ENCODE measurements around the gene PPP1CA. TPM values are rescaled to one million over a fixed set of nuclear protein-coding genes. Genes with fewer than 3 reads are reported as not detected.

The PPP1CA gene
- total RNA-seq, 3 donors from 2014 or later (not counting 1 experiment from before 2014, with no cell fraction given), result 222 to 245 (median 233) TPM

DNA sequence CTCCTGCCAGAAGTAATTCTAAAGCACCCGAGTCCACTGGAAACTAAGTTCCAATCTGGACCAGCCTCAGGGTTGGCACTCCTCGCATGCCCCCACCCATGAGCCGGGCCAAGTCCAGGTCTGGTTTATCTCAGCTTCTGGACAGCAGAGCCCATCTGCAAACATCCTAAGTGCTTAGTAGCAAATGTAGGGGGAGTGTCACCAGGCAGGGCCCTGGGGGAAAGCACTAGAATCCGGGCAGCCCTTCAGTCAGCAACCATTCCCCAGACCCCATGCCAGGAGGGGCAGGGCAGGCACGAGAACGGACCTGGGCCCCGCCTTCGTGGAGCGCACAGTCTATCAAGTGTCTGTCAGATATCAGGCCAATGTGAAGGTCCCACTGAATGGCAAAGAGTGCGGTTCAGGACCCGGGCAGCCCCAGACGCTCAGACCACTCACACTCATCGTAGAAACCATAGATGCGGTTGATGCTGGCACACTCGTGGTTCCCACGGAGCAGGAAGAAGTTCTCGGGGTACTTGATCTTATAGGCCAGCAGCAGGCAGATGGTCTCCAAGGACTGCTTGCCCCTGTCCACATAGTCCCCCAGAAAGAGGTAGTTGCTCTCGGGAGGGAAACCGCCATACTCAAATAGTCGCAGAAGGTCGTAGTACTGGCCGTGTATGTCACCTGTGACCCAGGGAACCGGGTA is 1.3 kb downstream of the PPP1CA start:
- no peaks in the 10 kb centered on the region for H3K27me3 ChIP-seq (ENCODE audit: control insufficient read depth, insufficient read depth, low read length)

GRCh38 chr11:67398661-67399563 is 2.7 kb downstream of the PPP1CA start:
- Histone ChIP-seq H3K36me3 (ENCODE audit: control insufficient read depth, insufficient read depth, low read length) (peaks cover 50% of the 10 kb centered on the region), H3K27ac (ENCODE audit: low read length) (no peak overlapping the region), H3K4me1 (ENCODE audit: control insufficient read depth, insufficient read depth, low read length) (peaks cover 70% of the 10 kb centered on the region), H3K27me3 (ENCODE audit: control insufficient read depth, insufficient read depth, low read length) (no peaks in the 10 kb centered on the region), H3K9me3 (ENCODE audit: control insufficient read depth, insufficient read depth, low read length) (no peaks in the 10 kb centered on the region), H3K4me3 (ENCODE audit: low read length) (no peak overlapping the region)
- Mint-ChIP-seq H3K4me1 (peaks cover 23 to 39% of the 10 kb centered on the region in 2 donors), H3K27ac (no peak overlapping the region), H3K9me3 (no peaks in the 10 kb centered on the region), H3K36me3 (no peaks in the 10 kb centered on the region), H3K27me3 (ENCODE audit: low read depth in 2 of 2) (no peaks in the 10 kb centered on the region), H3K4me3 (peak overlapping the region; percentile 47)
- ATAC-seq (no peak), DNase-seq (no peak)
- WGBS (ENCODE audit: insufficient coverage), result 88% methylated on average over 31 of the region's 31 CpGs
- TF ChIP-seq, protein P1, sequence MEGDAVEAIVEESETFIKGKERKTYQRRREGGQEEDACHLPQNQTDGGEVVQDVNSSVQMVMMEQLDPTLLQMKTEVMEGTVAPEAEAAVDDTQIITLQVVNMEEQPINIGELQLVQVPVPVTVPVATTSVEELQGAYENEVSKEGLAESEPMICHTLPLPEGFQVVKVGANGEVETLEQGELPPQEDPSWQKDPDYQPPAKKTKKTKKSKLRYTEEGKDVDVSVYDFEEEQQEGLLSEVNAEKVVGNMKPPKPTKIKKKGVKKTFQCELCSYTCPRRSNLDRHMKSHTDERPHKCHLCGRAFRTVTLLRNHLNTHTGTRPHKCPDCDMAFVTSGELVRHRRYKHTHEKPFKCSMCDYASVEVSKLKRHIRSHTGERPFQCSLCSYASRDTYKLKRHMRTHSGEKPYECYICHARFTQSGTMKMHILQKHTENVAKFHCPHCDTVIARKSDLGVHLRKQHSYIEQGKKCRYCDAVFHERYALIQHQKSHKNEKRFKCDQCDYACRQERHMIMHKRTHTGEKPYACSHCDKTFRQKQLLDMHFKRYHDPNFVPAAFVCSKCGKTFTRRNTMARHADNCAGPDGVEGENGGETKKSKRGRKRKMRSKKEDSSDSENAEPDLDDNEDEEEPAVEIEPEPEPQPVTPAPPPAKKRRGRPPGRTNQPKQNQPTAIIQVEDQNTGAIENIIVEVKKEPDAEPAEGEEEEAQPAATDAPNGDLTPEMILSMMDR (IDR thresholded peaks at IDR 0.05), result no peak
- intact Hi-C loops (cut with micrococcal nuclease), result no loop called here

More for the DNA sequence above, 1.3 kb downstream of the PPP1CA start:
- TF ChIP-seq, protein P1 (IDR thresholded peaks at IDR 0.05), result no peak
- DNase-seq (peak in 1 of 2 donors; percentile 41), ATAC-seq (no peak)
- Mint-ChIP-seq H3K4me1 (peaks cover 33 to 52% of the 10 kb centered on the region in 2 donors), H3K9me3 (no peaks in the 10 kb centered on the region), H3K36me3 (no peaks in the 10 kb centered on the region), H3K4me3 (peak overlapping the region; percentile 88), H3K27me3 (ENCODE audit: low read depth in 2 of 2) (no peaks in the 10 kb centered on the region), H3K27ac (peak overlapping the region; percentile 84 to 96)
- peak overlapping the region; percentile 60 for H3K27ac ChIP-seq (ENCODE audit: low read length)
- intact Hi-C loops (cut with micrococcal nuclease), result loop anchor here (5.0 kb wide), 3 partner anchors 67 to 107 kb away; partner anchors contain the start of genes AIP, CDK2AP2, PITPNM1 and TMEM134
- H3K4me3 ChIP-seq (ENCODE audit: low read length), result peak overlapping the region; percentile 69
- no peaks in the 10 kb centered on the region for H3K9me3 ChIP-seq (ENCODE audit: control insufficient read depth, insufficient read depth, low read length)
- WGBS (ENCODE audit: insufficient coverage), result 42% methylated on average over 23 of the region's 23 CpGs
- H3K36me3 ChIP-seq (ENCODE audit: control insufficient read depth, insufficient read depth, low read length), result peaks cover 52% of the 10 kb centered on the region
- H3K4me1 ChIP-seq (ENCODE audit: control insufficient read depth, insufficient read depth, low read length), result peaks cover 85% of the 10 kb centered on the region

DNA sequence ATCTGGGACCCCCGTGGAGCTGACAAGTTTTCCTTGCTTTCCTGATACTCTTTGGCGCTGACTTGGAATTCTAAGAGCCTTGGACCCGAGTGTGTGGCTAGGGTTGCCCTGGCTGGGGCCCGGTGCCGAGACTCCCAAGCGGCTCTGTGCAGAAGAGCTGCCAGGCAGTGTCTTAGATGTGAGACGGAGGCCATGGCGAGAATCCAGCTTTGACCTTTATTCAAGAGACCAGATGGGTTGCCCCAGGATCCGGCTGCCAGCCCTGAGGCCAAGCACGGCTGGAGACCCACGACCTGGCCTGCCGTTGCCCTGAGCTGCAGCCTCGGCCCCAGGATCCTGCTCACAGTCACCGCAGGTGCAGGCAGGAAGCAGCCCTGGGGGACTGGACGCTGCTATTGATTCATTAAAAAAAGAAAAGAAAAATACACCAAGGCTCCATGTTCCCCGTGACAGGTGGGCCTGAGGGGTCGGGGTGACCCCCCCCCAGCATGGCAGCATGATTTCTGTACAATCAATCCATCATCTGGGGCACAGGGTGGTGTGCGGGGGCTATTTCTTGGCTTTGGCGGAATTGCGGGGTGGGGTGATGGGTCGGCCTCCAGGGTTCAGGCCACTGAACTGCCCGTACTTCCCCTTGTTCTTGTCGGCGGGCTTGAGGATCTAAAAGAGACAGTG is 3.5 kb downstream of the PPP1CA start:
- TF ChIP-seq, protein P1 (IDR thresholded peaks at IDR 0.05), result no peak
- Mint-ChIP-seq H3K4me3 (peak overlapping the region; percentile 65), H3K36me3 (no peaks in the 10 kb centered on the region), H3K4me1 (peaks cover 21 to 40% of the 10 kb centered on the region in 2 donors), H3K27me3 (ENCODE audit: low read depth in 2 of 2) (no peaks in the 10 kb centered on the region), H3K27ac (peak overlapping the region; percentile 29 to 64), H3K9me3 (no peaks in the 10 kb centered on the region)
- Histone ChIP-seq H3K9me3 (ENCODE audit: control insufficient read depth, insufficient read depth, low read length) (no peaks in the 10 kb centered on the region), H3K27me3 (ENCODE audit: control insufficient read depth, insufficient read depth, low read length) (no peaks in the 10 kb centered on the region), H3K36me3 (ENCODE audit: control insufficient read depth, insufficient read depth, low read length) (peaks cover 54% of the 10 kb centered on the region), H3K4me3 (ENCODE audit: low read length) (no peak overlapping the region), H3K4me1 (ENCODE audit: control insufficient read depth, insufficient read depth, low read length) (peaks cover 64% of the 10 kb centered on the region), H3K27ac (ENCODE audit: low read length) (no peak overlapping the region)
- 91% methylated on average over 24 of the region's 24 CpGs for WGBS (ENCODE audit: insufficient coverage)
- ATAC-seq, result no peak
- DNase-seq, result no peak
- intact Hi-C loops (cut with micrococcal nuclease), result no loop called here
